HPDE6-E6E7 (cell line): ENCODE measurements around the gene SCYGR7.

Experiments used
- DNase-seq: peaks from one replicate; pipeline ENCODE4 v3.0.0; 2011; ENCODE audit warnings: missing footprints; ENCODE audit errors: extremely low spot score

SCYGR7 gene

DNA sequence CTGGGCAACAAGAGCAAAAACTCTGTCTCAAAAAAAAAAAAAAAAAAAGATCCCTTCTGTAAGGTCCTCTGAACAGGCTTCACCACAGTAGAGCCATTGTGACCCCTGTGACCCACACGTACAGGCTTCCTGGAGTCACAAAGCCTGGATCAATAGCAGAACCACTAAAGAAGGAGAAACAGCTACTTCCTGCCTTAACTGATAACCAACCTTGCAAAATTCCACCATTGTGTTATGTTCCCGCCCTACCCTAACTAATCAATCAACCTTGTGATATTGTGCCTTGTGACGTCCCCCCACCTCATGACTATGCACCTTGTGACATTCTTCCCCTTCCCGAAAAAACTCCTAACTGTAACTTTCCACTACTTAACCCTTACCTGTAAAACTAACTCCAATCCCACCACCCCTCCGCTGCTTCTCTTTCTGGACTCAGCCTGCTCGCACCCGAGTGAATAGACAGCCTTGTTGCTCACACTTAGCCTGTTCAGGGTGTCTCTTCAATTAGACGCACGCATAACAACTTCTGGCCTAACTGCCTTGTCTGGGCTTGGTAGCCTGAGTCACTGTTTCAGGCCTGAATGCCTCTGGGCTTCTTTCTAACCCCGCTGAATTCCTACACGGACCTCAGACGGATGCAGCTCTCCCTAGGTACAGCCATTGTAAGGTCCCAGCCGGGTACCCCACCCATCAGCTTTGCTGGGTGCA lies 31.4 kb downstream of the SCYGR7 start:
- DNase-seq, result peak; percentile 74

GRCh38 chr2:227761740-227762476 lies 33.8 kb downstream of the SCYGR7 start:
- no peak for DNase-seq

- no peak for DNase-seq
Observed at GRCh38 chr2:227765788-227766372, 37.7 kb downstream of the SCYGR7 start.

DNA sequence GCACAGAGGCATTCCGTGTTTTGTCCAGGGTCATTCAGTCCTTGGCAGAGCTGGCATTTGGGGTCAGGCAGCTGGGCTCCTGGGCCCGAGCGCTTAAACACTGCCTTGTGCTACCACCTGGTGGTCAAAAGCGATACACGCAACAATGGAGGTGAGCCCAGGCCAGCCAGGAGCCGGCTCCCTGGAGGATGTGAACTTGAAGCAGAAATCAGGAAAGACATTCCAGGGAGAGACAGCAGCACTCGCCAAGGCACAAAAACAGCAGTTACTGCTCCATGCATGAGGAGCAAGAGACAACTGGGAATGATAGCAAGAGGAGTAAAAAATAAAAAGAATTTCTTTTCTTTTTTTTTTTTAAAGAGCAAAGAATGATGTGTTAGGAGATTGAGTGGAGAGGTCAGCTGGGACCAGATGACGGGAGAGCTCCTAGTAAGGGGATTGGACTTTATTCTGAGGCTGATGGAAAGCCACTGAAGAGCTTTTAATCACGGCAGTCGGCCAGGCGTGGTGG lies 38.3 kb downstream of the SCYGR7 start:
- peak; percentile 73 for DNase-seq

DNA sequence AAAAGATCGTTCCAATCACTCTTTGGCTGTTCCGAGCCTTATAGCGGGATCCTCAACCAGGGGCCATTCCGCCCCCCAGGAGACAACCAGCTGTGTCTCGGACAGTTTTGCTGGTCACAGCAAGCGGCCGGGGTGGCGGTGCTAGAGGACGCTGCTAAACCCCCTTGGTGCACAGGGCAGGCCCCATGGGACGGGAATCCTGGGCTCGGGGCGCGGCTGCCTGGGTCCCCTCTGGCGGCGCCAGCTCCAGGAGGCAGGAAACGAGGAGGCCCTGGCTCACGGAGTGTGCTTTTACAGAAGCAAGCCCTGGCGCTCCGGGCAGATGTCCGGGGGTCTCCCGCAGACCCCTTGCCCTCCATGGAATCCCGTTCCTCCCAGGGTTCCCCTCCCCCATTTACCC lies 39.7 kb downstream of the SCYGR7 start:
- DNase-seq, result no peak

GRCh38 chr2:227772197-227772661 lies 44.1 kb downstream of the SCYGR7 start:
- no peak for DNase-seq

GRCh38 chr2:227772932-227773331 lies 44.8 kb downstream of the SCYGR7 start:
- no peak for DNase-seq

GRCh38 chr2:227774011-227774624 lies 46.0 kb downstream of the SCYGR7 start:
- no peak for DNase-seq

- DNase-seq, result no peak
Observed at GRCh38 chr2:227774895-227775842, 47.0 kb downstream of the SCYGR7 start.
